Stimulated activated CD4-positive, alpha-beta T cell treated with anti-CD3 and anti-CD28 coated beads, Interleukin-1b, Interleukin-23, amount 100 ng/mL, for 1 hour (primary cell): ENCODE results near the gene CCSAP.

Experiments used
- DNase-seq, 2 donors: peaks; one replicate each; pipeline ENCODE4 v3.0.0-alpha.2; 2020; ENCODE audit warnings: low read depth in 2 of 2

The CCSAP gene

DNA sequence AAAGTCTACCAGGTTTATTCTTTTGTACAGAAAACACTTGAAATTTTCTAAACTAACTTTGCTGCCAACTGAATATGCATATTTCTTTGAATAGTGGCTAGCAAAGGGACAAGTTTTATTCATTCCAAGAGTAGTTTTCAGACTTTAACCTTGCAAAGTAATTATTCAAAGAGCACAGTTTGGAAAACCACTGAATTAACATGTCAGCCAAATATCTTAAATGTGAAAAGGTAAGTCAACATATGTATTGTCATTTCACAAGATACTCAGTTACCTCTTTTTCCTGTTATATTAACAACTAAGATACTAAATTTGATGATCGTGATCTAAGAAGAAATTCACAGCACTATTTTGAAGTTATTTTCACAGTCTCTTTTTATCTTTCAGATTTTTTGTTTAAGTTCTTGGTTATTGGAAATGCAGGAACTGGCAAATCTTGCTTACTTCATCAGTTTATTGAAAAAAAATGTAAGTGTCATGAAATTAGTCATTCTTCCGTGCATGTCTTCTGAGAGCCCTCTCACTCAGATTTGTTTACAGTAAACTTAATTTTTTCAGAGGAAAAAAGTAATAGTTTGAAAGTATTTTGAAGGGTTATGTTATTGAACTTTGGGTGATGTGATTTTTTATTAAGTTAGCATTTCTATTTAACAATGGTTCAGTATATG, 56.6 kb downstream of the CCSAP start:
- no peak for DNase-seq

DNA sequence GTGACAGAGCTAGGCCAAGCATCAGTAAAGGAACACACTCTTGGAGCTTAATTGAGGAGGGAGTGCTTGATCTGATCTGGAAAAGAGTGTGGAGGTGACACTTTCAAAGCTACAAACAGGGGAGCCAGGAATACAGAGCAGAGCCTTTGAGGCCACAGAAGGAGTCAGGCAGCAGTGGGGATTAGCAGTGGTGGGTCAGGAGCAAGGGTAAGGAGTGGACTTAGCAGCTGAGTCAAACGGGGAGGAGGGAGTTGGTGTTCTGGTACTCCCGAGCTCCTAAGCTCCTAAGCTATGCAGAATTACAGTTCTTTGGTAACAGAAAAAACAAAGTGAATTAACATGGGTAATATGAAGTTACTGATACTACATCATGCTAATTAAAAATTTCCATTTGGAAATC, 57.4 kb downstream of the CCSAP start:
- no peak for DNase-seq

DNA sequence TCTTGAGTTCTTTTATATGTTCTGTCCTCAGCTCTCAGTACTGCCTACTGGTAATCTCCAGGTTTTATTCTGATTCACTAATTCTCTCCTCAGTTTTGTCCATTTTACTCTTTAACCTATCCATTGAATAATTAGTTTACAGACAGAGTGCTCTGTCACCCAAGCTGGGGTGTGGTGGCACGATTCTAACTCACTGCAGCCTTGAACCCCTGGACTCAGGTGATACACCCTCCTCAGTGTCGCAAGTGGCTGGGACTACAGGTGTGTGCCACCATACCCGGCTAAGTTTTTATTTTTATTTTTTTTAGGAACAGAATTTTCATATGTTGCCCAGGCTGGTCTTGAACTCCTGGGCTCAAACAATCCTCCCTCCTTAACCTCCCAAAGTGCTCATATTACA, 58.0 kb downstream of the CCSAP start:
- DNase-seq, result no peak

DNA sequence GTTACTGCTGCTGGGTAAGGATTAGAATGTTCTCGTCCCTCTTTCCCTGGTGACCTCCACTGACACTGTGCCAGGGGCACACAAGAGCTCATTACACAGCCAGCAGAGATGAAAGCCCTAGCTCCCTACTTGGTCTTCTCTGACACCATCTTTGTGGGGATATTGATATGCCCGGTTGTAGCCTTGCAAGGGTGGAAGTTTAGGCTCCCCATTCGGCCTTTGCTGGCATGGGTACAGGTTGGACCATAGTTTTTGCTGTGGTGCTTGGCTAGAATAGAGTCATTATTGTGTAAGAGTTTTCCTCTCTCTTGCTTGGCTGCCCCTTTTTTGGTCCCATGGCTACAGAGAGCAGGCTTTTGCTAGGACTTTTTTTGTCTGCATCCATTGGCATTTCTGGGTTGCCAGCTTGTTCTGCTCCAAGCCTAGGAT, 59.6 kb downstream of the CCSAP start:
- DNase-seq, result no peak

DNA sequence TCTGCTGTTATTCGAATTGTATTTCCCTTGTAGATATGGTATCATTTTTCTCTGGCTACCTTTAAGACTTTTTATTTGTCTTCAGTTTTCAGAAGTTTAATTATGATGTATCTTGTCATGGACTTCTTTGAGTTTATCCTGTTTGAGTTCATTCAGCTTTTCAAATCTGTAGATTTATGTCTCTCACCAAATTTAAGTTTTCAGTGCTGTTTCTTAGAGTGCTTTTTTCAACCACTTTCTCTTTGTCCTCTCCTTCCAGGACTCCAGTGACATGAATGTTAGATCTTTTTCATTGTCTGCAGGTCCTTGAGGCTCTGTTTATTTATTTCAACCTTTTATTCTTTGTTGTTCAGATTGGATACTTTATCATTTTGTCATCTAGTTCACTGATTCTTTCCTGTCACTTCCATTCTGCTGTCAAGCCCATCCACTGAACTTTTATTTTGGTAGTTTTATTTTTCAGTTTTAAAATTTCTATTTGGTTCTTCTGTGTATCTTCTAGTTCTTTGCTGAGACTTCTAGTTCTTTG, 60.5 kb downstream of the CCSAP start:
- DNase-seq, result no peak

DNA sequence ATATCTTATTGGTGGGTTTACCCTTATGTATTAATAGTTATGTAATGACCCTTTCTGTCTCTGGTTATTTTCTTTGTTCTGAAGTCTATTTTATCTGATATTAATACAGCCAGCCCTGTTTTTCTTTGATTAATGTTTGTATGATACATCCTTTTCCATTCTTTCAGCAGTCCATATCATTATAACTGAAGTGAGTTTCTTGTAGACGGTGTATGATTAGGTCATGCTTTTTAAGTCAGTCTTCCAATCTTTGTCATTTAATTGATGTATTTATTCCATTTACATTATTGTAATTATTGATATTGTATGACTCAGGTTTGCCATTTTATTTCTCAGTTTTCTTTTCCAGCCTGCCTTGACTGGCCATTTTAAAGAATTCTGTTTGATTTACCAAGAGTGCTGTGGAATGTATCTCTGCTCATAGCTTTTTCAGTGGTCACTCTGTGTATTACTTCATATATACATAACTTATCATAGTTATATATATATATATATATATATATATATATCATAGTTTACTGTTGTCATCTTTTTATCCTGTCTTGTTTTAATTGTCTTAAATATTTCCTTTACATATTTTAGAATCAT, 61.4 kb downstream of the CCSAP start:
- DNase-seq, result no peak

DNA sequence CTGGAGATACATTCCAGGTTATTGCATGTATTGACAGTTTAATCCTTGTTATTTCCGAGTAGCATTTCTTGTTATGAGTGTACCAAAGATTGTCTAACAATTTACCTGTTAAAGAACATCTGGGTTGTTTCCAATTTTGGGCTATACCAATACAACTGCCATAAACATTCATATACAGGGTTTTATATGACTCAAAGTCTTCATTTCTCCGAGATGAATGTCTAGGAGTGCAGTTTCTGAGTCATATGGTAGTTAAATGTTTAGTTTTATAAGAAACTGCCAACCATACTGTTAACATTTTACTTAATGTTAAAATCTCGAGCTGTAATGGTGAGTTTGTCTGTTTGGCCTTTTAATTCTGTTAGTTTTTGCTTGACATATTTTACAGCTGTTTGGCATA, 61.9 kb downstream of the CCSAP start:
- no peak for DNase-seq

DNA sequence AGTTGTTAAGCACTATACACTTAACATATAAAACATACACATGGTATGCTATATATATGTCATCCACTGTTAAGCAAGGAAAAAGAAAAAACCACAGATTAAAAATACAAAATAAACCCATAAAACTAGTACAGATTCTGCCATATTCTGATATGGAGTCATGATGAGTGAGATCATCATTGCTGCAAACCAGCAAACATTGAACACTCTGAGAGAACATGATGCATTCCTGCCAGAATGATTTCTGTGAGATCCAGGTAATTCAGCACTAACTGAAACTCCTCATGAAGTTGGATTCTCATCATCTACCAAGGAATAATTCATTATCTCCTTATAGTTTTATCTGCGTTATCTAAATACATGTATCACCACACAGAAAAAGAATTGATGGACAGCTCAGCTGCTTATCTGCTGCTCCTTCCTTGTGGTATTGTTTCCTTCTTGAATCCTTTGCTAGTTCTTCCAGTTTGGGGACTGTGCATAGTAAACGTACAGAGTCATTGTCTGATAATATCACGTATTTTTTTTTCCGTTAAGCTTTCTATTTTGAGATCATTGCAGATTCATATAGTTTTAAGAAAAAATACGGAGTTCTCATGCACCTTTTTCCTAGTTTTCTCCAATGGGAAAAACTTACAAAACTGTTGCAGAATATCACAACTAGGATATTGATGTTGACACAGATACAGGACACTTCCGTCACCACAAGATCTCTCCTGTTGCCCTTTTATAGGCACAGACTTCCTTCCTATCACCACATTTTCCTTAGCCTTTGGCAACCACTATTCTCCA, 62.6 kb downstream of the CCSAP start:
- DNase-seq, result no peak

DNA sequence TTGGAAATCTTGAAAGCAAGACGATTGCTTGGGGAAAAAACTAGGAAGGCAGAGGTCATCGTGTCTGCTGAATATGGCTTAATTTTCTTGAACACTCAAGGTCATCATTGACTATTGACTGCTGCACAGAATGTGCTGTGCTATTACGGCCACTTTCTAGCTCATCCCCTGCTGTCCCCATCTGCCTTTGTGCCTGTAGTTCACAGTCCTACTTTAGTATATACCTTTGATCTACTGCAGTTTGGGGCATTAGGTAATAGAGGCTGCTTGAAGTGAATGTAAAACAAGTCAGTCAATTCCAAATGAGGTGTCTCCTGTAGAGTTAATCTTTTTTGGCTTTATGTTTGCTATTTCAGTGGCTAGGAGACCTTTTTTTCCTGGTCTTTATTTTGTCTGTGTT, 63.6 kb downstream of the CCSAP start:
- no peak for DNase-seq

DNA sequence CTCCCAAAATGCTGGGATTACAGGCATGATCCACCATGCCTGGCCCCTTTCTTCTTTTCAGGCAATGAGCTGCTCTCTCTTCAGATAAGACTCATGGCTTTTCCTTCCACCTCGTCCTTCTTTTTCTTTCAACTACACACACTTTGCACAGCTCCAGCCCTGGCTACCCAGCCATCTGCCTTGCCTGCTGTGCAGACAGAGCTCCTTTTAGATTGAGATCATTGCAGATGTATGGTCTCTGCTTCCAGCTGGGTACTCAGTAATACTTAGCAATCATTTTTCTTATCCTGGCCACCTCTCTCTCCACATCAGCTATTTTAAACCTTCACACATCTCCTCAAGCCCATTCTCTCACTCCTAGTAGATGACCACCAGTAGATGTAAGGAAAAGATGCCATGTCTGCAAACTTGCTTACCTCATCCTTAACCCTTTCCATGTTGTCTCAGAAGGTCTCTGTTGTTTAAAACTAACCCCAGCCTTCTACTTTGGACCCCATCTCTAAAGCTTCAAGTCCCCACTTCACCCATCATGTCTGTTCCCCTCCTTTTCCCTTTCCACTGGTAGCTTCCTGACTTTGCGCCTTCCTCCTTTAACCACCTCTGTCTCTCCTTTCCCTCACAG, 64.6 kb downstream of the CCSAP start:
- DNase-seq, result no peak

DNA sequence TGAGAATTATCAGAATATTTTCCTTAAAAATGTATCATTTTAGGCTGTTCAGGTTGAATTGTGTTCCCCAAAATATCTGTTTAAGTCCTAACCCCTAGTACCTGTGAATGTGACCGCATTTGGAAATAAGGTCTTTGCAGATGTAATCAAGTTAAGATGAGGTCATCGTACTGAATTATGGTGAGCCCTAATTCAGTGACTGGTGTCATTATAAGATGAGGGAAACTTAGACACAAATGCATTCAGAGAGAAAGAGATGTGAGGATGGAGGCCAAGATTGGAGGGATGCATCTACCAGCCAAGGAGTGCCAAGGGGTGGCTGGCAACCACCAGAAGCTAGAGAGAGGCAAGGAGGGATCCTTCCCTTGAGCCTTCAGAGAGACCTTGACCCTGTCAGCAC, 67.8 kb downstream of the CCSAP start:
- DNase-seq, result no peak

DNA sequence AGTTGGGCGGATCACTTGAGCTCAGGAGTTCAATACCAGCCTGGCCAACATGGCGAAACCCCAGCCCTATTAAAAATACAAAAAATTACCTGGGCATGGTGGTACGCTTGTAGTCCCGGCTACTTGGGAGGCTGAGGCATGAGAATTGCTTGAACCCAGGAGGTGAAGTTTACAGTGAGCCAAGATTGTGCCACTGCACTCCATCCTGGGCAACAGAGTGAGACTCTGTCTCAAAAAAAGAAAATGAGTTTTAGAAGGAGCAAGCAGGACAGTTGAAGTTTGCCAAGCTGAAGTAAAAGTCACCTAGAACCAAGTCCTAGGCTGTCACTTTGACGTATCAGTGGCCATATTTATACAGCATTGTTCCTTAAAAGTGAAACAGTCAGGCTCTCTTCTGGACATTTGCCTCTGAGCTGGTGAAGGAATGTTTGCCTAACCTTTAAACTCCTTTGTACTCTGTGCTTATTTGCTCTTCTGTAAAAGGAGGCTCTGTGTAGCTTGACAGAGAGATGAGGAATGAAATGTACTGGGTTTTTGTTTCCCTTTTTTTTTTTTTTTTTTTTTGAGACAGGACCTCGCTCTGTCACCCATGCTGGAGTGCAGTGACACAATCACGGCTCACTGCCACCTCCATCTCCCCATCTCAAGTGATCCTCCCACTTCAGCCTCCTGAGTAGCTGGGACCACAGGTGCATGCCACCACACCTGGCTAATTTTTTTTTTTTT, 69.2 kb downstream of the CCSAP start:
- DNase-seq, result no peak

DNA sequence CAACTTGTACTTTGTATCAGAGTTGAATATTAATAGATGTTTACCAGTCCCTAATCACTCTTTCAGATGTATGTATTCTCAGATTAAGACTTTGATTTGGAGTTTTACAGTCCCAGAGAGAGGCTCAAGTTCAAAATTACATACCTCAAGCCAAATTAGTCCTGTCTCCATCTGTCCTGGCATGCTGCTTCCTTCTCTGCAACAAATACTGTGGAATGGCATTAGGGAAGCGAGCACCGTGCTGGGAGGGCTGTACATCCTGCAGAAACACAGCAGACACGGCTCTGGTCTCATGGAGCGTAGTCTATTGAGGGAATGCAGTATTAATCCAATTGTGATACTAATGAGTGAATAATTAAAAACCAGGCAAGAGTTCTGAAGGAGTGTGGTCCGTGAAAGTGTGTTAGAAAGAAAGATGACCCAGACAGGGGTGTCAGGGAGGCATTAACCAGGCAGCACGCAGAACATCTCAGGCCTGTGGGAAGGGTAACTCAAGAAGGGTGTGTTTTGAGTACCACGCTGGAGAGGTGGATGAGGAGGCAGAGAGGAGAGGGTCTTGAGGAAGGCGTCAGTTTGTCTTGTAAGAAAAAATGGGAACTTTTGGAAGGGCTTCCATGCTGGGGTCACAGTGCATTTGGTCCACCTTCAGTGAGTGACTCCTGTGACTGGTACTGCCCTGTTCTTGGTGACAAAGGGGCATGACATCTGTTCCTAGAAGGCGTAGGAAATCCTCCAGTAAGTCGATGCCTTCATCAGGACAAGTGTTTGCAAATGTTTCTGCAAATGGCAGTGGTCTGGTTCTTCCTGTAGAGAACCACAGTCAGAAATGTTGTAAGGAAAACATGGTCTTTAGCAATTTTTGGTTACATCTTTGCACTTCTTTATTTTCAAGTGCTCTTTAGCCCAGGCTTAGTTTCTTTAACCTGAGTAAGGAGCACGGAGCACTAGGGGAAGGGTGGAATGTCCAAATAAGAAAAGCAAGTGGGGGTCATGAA, 70.4 kb downstream of the CCSAP start:
- DNase-seq, result no peak

DNA sequence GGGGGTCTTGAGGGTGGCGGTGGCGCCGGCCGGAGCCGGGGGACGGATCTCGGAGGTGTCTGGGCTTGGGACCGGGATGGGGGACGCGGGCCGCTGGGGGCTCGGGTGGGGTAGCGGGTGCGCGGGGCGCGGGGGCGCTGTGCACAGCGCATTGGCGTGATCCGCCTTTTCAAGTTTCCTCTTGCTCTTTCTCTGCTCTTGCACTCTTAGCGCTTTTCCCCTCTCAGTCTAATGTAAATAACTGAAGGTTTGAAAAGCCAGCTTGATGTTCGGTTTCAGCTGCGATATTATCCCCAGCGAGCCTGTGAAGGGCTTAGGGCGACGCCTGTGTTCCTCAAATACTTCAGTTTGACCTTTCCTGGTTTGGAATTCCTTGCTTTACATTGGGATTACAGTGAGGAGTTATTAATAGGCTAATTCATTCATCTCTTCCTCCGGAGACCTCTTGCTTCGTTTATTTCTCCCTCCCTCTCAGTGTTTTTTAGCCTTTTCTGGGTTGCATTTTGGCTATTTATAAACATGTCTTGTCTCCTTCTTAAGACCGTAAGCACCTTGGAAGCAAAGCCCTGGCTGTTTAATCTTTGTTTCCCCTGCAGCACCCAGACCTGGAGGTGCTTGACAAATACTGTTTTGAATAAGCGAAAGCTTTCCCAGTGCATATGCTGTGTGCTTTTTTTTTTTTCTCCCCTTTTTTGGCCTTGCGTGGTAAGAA, 71.2 kb downstream of the CCSAP start:
- DNase-seq, result no peak
